ENCODE measurements around the gene SLC25A12.

- TF ChIP-seq POLR2A (IDR thresholded peaks at IDR 0.05) = no peak
- TF ChIP-seq, protein P1, sequence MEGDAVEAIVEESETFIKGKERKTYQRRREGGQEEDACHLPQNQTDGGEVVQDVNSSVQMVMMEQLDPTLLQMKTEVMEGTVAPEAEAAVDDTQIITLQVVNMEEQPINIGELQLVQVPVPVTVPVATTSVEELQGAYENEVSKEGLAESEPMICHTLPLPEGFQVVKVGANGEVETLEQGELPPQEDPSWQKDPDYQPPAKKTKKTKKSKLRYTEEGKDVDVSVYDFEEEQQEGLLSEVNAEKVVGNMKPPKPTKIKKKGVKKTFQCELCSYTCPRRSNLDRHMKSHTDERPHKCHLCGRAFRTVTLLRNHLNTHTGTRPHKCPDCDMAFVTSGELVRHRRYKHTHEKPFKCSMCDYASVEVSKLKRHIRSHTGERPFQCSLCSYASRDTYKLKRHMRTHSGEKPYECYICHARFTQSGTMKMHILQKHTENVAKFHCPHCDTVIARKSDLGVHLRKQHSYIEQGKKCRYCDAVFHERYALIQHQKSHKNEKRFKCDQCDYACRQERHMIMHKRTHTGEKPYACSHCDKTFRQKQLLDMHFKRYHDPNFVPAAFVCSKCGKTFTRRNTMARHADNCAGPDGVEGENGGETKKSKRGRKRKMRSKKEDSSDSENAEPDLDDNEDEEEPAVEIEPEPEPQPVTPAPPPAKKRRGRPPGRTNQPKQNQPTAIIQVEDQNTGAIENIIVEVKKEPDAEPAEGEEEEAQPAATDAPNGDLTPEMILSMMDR (IDR thresholded peaks at IDR 0.05) = no peak
These were observed 151.3 kb downstream of the SLC25A12 start for GRCh38 chr2:171742760-171743159.
